ENCODE measurements around the gene ADAP1.

ADAP1 gene

DNA sequence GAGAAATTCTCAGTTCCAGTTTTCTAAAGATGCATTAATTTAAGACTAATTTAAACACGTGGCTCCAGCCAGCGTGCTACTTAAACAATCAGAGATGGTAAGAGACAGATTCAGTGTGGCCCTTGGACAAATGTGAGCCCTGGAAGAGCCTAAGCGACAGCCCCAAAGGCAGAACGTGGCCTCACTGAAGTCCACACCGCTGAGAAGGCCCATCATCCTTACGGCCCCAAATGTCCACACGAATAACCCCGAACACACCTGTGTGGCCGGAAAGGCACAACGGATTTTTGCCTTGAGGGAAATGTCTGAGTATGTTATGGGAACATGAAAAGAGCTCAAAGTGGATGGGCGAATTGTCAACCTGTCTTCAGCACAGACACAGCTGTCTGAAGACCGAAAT lies 17.6 kb upstream of the ADAP1 start:
- CTCF ChIA-PET = interaction anchor here (0.8 to 1.2 kb wide), 2 partner anchors 62 to 93 kb away, joined by 4 to 5 read pairs; no protein-coding TSS in a partner anchor
- Histone ChIP-seq H3K9me3 (ENCODE audit: control insufficient read depth, insufficient read depth, low read depth, low read length) (no peaks in the 10 kb centered on the region), H3K27ac (ENCODE audit: extremely low read depth, low read depth, low read length) (no peak overlapping the region), H3K4me1 (ENCODE audit: control insufficient read depth, insufficient read depth, low read length) (no peaks in the 10 kb centered on the region), H3K4me3 (ENCODE audit: low read depth, low read length) (no peak overlapping the region), H3K36me3 (ENCODE audit: control insufficient read depth in 2 of 2, insufficient read depth in 1 of 2, low read length in 2 of 2) (peaks cover 24 to 50% of the 10 kb centered on the region in 2 experiments)
- POLR2A ChIA-PET = no interaction called here
- no peak for TF ChIP-seq ZNF664 (tag by site-specific recombination; IDR thresholded peaks at IDR 0.05)
- no peak for TF ChIP-seq HOXD13 (CRISPR knock-in tag; IDR thresholded peaks at IDR 0.05; ENCODE audit: borderline replicate concordance)
- TF ChIP-seq MEIS1 (CRISPR knock-in tag; IDR thresholded peaks at IDR 0.05; ENCODE audit: borderline replicate concordance) = no peak
- TF ChIP-seq OSR2 (tag by site-specific recombination; IDR thresholded peaks at IDR 0.05) = no peak
- no peak for TF ChIP-seq ZNF354C (tag by site-specific recombination; IDR thresholded peaks at IDR 0.05; ENCODE audit: borderline replicate concordance, low read depth)
- TF ChIP-seq, protein P1, sequence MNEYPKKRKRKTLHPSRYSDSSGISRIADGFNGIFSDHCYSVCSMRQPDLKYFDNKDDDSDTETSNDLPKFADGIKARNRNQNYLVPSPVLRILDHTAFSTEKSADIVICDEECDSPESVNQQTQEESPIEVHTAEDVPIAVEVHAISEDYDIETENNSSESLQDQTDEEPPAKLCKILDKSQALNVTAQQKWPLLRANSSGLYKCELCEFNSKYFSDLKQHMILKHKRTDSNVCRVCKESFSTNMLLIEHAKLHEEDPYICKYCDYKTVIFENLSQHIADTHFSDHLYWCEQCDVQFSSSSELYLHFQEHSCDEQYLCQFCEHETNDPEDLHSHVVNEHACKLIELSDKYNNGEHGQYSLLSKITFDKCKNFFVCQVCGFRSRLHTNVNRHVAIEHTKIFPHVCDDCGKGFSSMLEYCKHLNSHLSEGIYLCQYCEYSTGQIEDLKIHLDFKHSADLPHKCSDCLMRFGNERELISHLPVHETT (tag by site-specific recombination; IDR thresholded peaks at IDR 0.05) = no peak
- TF ChIP-seq ZNF140 (tag by site-specific recombination; IDR thresholded peaks at IDR 0.05) = no peak
- no peak for TF ChIP-seq ZNF16 (tag by site-specific recombination; IDR thresholded peaks at IDR 0.05; ENCODE audit: low read depth)

DNA sequence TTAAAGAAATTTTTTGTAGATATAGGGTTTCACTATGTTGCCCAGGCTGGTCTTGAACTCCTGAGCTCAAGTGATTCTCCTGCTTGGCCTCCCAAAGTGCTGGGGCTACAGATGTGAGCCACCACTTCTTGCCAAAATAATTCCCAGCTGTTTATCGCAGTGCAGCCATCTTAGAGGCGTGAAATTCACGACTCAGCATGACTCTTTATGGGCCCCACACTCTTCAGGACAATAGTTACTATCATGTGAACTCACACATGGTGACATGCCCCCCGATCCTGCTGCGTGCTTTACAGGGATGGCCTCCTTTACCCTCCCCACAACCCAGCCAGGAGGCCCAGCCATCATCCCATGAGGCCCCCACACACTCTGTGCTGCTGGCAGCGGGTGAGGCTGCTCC lies 16.3 kb upstream of the ADAP1 start:
- no peak overlapping the region for H3K27ac ChIP-seq (ENCODE audit: extremely low read depth, low read depth, low read length)
- CTCF ChIA-PET = interaction anchor here (0.8 kb wide), 1 partner anchor 23 kb away, joined by 3 read pairs; no protein-coding TSS in a partner anchor
- no peak overlapping the region for H3K4me3 ChIP-seq (ENCODE audit: low read depth, low read length)
- POLR2A ChIA-PET = interaction anchor here (0.7 kb wide), 1 partner anchor 425 kb away, joined by 6 read pairs; no protein-coding TSS in a partner anchor
- H3K9me3 ChIP-seq (ENCODE audit: control insufficient read depth, insufficient read depth, low read depth, low read length) = no peaks in the 10 kb centered on the region
- peaks cover 24 to 52% of the 10 kb centered on the region in 2 experiments for H3K36me3 ChIP-seq (ENCODE audit: control insufficient read depth in 2 of 2, insufficient read depth in 1 of 2, low read length in 2 of 2)
- no peaks in the 10 kb centered on the region for H3K4me1 ChIP-seq (ENCODE audit: control insufficient read depth, insufficient read depth, low read length)
- TF ChIP-seq ZNF529 (tag by site-specific recombination; IDR thresholded peaks at IDR 0.05; ENCODE audit: insufficient replicate concordance) = no peak
- no peak for TF ChIP-seq ZNF266 (tag by site-specific recombination; IDR thresholded peaks at IDR 0.05; ENCODE audit: low read depth)
- TF ChIP-seq, protein P2, sequence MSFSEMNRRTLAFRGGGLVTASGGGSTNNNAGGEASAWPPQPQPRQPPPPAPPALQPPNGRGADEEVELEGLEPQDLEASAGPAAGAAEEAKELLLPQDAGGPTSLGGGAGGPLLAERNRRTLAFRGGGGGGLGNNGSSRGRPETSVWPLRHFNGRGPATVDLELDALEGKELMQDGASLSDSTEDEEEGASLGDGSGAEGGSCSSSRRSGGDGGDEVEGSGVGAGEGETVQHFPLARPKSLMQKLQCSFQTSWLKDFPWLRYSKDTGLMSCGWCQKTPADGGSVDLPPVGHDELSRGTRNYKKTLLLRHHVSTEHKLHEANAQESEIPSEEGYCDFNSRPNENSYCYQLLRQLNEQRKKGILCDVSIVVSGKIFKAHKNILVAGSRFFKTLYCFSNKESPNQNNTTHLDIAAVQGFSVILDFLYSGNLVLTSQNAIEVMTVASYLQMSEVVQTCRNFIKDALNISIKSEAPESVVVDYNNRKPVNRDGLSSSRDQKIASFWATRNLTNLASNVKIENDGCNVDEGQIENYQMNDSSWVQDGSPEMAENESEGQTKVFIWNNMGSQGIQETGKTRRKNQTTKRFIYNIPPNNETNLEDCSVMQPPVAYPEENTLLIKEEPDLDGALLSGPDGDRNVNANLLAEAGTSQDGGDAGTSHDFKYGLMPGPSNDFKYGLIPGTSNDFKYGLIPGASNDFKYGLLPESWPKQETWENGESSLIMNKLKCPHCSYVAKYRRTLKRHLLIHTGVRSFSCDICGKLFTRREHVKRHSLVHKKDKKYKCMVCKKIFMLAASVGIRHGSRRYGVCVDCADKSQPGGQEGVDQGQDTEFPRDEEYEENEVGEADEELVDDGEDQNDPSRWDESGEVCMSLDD (tag by site-specific recombination; IDR thresholded peaks at IDR 0.05) = no peak
- no peak for TF ChIP-seq SP7 (tag by site-specific recombination; IDR thresholded peaks at IDR 0.05)
- TF ChIP-seq ZNF155 (tag by site-specific recombination; IDR thresholded peaks at IDR 0.05) = no peak
- TF ChIP-seq, protein P3, sequence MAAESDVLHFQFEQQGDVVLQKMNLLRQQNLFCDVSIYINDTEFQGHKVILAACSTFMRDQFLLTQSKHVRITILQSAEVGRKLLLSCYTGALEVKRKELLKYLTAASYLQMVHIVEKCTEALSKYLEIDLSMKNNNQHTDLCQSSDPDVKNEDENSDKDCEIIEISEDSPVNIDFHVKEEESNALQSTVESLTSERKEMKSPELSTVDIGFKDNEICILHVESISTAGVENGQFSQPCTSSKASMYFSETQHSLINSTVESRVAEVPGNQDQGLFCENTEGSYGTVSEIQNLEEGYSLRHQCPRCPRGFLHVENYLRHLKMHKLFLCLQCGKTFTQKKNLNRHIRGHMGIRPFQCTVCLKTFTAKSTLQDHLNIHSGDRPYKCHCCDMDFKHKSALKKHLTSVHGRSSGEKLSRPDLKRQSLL (tag by site-specific recombination; IDR thresholded peaks at IDR 0.05) = no peak
- no peak for TF ChIP-seq ZFP37 (tag by site-specific recombination; IDR thresholded peaks at IDR 0.05)
- no peak for TF ChIP-seq SETDB1 (IDR thresholded peaks at IDR 0.05; ENCODE audit: insufficient read length, low read length)
- no peak for TF ChIP-seq ZNF677 (tag by site-specific recombination; IDR thresholded peaks at IDR 0.05)
- TF ChIP-seq ZNF48 (tag by site-specific recombination; IDR thresholded peaks at IDR 0.05) = no peak
- TF ChIP-seq ZNF510 (tag by site-specific recombination; IDR thresholded peaks at IDR 0.05; ENCODE audit: insufficient replicate concordance) = no peak
- TF ChIP-seq, protein P1 (tag by site-specific recombination; IDR thresholded peaks at IDR 0.05) = no peak
- TF ChIP-seq ZNF558 (tag by site-specific recombination; IDR thresholded peaks at IDR 0.05) = no peak
- TF ChIP-seq ZNF133 (tag by site-specific recombination; IDR thresholded peaks at IDR 0.05) = no peak
- no peak for TF ChIP-seq ZSCAN30 (tag by site-specific recombination; IDR thresholded peaks at IDR 0.05)
- TF ChIP-seq ZNF175 (tag by site-specific recombination; IDR thresholded peaks at IDR 0.05) = no peak
- no peak for TF ChIP-seq ZNF544 (tag by site-specific recombination; IDR thresholded peaks at IDR 0.05)
- no peak for TF ChIP-seq ZNF830 (tag by site-specific recombination; IDR thresholded peaks at IDR 0.05; ENCODE audit: low read depth)
- TF ChIP-seq, protein P4, sequence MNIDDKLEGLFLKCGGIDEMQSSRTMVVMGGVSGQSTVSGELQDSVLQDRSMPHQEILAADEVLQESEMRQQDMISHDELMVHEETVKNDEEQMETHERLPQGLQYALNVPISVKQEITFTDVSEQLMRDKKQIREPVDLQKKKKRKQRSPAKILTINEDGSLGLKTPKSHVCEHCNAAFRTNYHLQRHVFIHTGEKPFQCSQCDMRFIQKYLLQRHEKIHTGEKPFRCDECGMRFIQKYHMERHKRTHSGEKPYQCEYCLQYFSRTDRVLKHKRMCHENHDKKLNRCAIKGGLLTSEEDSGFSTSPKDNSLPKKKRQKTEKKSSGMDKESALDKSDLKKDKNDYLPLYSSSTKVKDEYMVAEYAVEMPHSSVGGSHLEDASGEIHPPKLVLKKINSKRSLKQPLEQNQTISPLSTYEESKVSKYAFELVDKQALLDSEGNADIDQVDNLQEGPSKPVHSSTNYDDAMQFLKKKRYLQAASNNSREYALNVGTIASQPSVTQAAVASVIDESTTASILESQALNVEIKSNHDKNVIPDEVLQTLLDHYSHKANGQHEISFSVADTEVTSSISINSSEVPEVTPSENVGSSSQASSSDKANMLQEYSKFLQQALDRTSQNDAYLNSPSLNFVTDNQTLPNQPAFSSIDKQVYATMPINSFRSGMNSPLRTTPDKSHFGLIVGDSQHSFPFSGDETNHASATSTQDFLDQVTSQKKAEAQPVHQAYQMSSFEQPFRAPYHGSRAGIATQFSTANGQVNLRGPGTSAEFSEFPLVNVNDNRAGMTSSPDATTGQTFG (tag by site-specific recombination; IDR thresholded peaks at IDR 0.05; ENCODE audit: borderline replicate concordance) = no peak
